Measurements from ENCODE around the gene NOBOX.

Gene NOBOX

DNA sequence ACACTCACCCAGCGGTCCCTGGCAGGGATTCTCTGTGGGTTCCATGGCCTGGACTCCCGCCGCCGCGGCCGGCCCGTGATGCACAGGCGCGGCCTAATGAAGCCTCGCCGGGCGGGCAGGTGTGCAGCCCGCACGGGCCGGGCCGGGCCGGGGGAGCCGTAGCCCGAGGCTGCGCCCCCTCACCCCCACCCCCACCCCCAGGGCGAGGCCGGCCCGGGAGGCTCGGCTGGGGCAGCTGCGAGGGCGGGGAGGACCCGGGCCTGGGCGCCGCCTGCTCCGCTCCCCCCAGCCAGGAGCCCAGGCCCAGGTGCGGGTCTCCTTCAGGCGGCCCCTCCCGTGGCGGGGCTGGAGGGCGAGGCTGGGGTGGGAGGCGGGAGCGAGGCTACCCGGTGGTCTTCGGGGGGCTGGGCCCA lies at the start of gene NOBOX:
TSS of gene NOBOX (minus strand) at position 45 of the 413 bp plus-strand sequence.
- TF ChIP-seq, protein P1, sequence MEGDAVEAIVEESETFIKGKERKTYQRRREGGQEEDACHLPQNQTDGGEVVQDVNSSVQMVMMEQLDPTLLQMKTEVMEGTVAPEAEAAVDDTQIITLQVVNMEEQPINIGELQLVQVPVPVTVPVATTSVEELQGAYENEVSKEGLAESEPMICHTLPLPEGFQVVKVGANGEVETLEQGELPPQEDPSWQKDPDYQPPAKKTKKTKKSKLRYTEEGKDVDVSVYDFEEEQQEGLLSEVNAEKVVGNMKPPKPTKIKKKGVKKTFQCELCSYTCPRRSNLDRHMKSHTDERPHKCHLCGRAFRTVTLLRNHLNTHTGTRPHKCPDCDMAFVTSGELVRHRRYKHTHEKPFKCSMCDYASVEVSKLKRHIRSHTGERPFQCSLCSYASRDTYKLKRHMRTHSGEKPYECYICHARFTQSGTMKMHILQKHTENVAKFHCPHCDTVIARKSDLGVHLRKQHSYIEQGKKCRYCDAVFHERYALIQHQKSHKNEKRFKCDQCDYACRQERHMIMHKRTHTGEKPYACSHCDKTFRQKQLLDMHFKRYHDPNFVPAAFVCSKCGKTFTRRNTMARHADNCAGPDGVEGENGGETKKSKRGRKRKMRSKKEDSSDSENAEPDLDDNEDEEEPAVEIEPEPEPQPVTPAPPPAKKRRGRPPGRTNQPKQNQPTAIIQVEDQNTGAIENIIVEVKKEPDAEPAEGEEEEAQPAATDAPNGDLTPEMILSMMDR (conservative IDR thresholded peaks at IDR 0.05) = no peak
- TF ChIP-seq ZFX (IDR thresholded peaks at IDR 0.05) = no peak

DNA sequence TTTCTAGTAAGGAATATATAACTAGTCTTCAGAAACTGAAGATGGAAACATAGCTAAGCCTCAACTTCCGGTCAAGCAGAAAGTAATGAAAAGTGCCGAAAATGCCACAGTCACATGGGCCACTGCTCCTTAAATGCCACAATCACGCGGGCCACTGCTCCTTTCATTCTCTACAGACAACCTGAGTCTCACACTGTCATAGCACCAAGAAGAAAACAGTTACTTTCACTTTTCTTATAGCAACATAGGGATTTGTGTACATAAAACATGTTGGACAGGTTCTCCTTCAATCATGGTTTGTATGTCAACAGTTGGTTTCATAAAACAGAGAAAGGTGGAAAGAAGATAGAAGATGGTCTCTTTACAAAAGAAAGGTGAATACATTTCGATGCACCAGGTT lies 48.6 kb upstream of the NOBOX start:
- no peak overlapping the region for H3K27ac ChIP-seq
- TF ChIP-seq, protein P1 (conservative IDR thresholded peaks at IDR 0.05) = no peak
- no peak for TF ChIP-seq ZFX (IDR thresholded peaks at IDR 0.05)

More for the DNA sequence above, at the start of gene NOBOX:
- no peak within 1 kb of the TSS for H3K27ac ChIP-seq

DNA sequence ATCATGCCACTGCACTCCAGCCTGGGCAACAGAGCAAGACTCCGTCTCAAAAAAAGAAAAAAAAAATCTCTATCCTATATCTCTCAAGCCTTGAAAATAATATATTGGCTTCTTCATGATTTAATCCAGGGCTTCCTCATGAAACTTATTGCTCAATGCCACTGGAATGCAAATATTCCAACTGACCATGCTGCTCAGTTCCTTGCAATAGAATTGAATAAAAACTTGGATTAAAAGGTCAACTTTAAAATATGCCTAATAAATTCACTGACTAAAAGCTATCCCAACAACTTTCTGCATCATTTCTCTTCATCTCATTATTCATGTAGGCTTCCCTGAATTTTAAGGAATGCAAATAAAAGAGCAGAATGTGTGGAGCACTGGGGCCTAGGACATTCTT lies 42.1 kb upstream of the NOBOX start:
- TF ChIP-seq, protein P1 (conservative IDR thresholded peaks at IDR 0.05) = no peak
- no peak for TF ChIP-seq ZFX (IDR thresholded peaks at IDR 0.05)

DNA sequence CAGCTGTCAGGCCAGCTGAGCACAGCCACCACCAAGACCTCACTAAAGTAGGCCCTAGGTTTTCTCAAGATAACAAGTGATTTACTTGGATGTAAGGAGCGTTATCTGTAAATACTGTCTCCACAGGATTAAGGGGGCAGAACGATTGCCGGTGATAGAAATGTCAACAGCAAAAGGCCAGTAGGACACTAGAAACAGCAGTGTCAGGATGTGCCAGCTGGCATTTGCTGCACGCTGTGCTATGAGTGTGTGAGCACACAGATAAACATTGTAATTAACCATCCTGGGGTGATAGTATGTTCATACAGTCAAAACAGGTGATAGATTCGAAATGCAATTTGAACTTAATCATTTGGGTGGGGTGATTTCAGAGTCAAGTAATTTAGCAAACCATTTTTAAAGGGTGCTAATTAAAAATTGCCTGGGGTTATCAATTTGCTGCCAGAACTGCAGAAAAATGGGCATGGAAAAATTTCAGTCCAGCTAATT lies 36.3 kb upstream of the NOBOX start:
- TF ChIP-seq ZFX (IDR thresholded peaks at IDR 0.05) = no peak
- TF ChIP-seq, protein P1 (conservative IDR thresholded peaks at IDR 0.05) = no peak
- no peak overlapping the region for H3K27ac ChIP-seq

More for the DNA sequence above, 42.1 kb upstream of the NOBOX start:
- H3K27ac ChIP-seq = no peak overlapping the region

DNA sequence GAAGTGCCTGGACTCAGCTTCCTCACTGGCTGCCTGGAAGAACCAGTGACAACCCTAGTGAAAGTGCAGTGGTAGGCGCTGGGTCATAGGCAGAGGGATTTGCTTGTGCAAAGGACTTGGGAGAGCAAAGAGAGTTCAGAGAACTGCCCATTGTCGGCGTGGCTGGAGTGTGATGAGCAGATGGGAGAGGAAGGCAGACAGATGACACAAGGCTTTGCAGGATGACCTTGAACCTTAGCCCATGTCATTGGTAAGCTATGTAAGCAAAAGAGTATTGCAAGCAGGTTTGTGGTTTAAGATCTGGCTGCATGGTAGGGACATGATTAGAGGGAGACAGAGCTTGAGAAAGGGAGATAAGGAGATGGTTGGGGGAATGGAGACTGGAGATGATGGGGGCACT lies 35.3 kb upstream of the NOBOX start:
- H3K27ac ChIP-seq = no peak overlapping the region
- no peak for TF ChIP-seq ZFX (IDR thresholded peaks at IDR 0.05)
- TF ChIP-seq, protein P1 (conservative IDR thresholded peaks at IDR 0.05) = no peak

DNA sequence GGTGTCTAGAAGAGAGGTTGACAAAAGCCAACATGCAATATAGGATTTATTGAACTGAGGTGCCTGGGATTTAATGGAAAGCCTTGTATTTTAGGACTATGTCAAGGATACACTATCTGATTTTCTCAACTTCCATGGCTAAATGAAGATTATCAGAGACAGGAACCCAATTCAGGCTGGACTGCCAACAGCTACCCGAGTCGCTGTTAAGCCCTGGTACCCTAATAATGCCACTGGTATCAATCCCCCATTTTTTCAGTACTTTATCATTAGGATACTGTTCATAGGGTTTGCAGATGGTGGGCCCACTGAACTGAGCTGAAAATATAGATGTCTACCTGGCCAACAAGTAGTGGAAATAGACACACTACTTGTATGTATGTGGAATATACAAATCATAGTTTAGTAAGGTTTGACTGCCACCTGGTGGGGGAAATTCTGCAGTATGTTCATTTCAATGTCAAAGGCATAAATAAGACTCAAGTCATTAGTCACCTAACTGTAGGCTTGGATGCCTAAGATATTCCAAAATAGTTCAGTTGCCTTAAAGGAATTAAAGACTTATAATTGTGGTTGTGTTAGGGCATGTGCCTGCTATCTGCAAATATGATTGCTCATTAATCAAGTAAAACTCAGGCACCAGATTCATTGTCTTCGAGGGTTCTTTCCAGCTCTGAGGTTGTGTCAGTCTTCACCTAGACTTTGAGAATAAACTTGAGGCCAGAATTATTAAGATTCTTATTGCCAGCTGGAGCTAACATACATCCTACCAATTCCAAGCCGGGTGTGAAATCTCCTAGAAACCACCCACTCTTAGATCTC lies 34.1 kb upstream of the NOBOX start:
- H3K27ac ChIP-seq = no peak overlapping the region
- TF ChIP-seq, protein P1 (conservative IDR thresholded peaks at IDR 0.05) = peak; percentile 83
- TF ChIP-seq ZFX (IDR thresholded peaks at IDR 0.05) = no peak

DNA sequence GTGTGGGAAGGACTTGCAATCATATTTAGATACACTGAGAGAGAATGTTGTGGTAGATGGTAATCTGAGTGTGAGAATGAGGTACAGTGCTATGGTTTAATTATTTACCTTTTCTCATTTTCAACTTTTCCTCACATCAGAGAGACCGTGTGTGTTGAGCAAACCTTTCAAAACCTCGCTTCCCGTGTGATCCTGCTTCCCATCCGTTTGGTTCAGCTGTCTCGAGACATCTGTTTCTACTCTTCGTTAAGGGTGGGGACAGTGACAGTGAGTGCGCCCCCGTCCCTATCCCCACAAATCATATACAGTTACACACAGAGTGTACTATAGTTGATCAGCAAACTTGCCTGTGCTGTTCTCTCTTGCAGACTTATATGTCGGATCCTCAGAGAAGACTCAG lies 33.0 kb upstream of the NOBOX start:
- H3K27ac ChIP-seq = no peak overlapping the region
- TF ChIP-seq, protein P1 (conservative IDR thresholded peaks at IDR 0.05) = no peak
- TF ChIP-seq ZFX (IDR thresholded peaks at IDR 0.05) = no peak
